GM18907 (cell line): ENCODE results near the gene KCNMA1.

Experiments used
- ATAC-seq: cut with Tn5 transposase; IDR thresholded peaks from one replicate; pipeline ENCODE4 v1.9.1; 2021; ENCODE audit warnings: mild to moderate bottlenecking, moderate library complexity; ENCODE audit not compliant: unreplicated experiment

Gene KCNMA1

DNA sequence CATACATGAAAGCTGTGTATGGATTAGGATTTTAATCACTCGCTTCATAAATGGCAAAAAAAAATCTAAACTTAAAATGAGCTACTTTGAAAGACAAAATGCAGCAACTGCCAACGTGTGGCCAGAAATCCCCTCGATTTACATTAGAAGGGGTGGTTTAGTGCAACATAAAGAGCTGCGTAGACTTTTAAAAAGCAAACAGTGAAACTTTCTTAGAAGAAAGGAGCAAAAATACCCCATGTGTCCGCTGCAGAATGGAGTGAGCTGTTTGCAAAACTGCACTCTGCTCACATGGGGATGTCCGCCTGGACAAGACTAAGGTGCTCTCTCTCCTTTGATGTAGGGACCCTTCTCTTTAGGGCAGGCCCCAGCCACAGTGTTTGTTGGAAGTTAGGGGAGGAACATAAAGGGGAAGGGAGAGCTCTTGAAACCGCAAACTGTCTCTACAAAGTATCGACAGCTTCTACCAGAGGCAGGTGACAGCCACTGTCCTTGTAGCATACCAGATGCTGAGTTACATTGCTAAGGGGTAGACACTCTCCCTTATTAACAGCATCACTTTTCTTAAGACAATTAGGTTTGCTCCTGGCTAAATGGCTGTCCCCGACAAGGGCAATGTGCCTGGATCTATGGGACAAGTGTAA, 528.1 kb downstream of the KCNMA1 start:
- no peak for ATAC-seq

DNA sequence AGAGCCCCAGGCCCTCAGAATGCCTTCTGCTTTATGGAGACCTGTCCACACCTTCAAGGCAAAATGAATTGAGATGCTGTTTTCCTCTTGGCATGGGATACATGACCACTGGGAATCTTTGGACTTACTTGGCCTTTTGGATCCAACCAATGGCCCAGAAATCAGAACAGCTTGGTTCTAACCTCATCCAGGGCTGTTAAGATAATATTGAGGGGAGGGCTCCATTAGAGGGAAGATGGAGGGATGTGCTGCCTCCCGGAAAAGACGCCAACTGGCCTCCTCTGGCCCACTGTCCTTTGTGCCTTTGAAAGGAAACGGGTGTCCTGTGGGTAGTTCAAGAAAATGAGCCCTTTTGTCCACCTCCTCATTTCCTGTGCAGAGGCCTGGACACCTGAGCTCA, 530.9 kb downstream of the KCNMA1 start:
- ATAC-seq = no peak

DNA sequence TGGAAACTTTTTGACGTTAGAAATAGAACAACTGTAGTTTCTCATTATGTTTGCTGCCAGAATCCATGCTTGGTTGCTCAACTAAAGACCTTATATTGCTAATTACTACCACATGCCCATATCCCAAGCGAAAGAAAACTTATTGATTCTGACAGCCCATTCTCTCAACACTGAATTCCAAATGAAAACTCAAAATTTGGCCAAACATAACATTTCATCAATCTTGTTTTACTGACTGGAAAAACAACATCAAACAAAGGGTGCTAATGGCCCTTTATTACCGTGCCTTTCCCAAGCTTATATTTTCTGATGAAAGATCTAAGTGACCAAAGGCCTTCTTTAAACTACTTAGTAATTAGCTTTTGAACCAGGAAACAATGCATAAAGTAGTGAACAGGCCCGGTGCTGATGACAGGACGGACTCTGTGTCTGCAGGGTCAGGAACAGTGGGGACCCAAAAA, 531.8 kb downstream of the KCNMA1 start:
- ATAC-seq = no peak

GRCh38 chr10:77104459-77104980, 533.1 kb downstream of the KCNMA1 start:
- ATAC-seq = no peak

- no peak for ATAC-seq
These were observed 534.4 kb downstream of the KCNMA1 start for GRCh38 chr10:77103213-77103612.

GRCh38 chr10:77101341-77101740, 536.3 kb downstream of the KCNMA1 start:
- ATAC-seq = no peak

- ATAC-seq = no peak
These were observed 538.5 kb downstream of the KCNMA1 start for GRCh38 chr10:77099136-77099535.

DNA sequence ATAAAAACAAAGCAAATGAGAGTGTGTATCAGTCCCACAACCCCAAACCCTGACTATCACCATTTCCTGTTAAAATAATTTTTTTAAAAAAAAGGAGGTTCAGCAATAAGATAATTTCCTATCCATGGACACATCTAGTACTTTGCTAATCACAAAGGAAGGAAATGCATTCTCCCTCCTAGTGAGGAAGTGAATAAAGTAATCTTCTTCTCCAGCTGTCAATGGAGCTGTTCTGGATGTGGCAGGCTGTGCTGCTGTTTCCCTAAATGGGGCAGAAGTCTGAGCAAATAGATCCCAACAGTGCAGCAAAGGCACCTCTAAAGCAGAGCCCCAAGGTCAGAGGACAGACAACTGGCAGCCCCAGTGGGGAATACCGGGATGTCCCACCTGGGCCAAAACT, 540.0 kb downstream of the KCNMA1 start:
- ATAC-seq = no peak

- ATAC-seq = no peak
These were observed 544.5 kb downstream of the KCNMA1 start for GRCh38 chr10:77093126-77093525.

DNA sequence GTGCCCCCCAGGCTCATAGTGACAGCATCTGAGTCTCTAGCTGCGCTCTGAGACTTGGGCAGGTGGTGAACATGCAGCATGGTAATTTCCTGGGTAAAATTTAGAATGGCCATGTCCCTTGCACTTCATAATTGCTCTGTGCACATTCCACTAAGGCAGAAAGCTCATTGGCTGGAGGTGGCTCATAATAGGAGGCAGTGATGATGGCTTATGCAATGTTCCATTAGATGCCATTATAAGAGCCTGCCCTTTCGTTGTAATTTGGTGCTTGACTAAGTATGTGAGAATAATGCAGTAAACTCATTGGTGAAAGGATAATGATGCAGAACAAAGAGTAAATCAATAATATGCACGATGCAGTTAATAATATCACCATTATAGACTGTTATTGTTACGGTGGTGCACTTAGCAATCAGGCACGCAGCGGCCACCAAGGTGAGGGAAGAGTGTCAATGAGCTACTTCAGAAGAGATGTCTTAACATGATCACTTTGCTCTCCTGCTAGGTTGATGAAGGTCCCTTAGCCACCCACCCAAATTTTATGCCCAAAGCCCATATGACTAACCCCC, 545.9 kb downstream of the KCNMA1 start:
- ATAC-seq = no peak

GRCh38 chr10:77090381-77091356, 546.9 kb downstream of the KCNMA1 start:
- no peak for ATAC-seq

DNA sequence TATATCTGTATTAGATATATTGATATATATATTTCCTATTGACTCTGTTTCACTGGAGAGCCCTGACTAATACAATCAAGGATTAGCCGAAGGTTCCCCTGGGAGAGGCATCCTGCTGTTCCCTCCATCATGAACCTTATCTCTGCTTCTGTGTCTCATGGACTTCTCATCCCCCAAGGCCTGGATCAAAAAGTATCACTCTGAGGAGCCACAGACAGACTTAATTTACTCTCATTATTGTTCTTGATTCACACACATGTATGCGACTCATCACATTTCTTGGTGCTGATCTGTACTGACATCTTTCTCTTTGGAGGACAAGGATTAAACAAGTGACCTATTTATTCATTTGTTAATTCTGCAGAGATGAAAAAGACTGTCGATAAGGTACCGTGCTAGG, 550.2 kb downstream of the KCNMA1 start:
- no peak for ATAC-seq

- no peak for ATAC-seq
These were observed 551.5 kb downstream of the KCNMA1 start for GRCh38 chr10:77086081-77086480.

DNA sequence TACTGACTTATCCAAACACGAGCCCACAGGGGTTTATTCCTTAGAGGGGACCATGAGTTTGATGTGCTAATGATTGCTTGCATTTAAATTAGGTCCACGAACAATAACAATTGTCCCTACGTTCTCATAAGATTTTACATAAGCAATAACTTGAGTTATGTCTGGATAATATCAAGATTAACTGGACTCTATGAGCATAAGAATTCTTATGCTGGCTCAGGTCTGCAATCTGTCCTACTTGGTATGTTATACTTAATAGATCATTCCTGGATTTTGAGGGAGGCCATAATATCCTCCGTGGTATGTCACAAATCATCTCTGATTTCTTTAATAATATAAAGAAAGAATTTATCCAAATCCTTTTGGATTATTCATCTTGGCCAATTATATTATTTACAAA, 552.3 kb downstream of the KCNMA1 start:
- no peak for ATAC-seq

DNA sequence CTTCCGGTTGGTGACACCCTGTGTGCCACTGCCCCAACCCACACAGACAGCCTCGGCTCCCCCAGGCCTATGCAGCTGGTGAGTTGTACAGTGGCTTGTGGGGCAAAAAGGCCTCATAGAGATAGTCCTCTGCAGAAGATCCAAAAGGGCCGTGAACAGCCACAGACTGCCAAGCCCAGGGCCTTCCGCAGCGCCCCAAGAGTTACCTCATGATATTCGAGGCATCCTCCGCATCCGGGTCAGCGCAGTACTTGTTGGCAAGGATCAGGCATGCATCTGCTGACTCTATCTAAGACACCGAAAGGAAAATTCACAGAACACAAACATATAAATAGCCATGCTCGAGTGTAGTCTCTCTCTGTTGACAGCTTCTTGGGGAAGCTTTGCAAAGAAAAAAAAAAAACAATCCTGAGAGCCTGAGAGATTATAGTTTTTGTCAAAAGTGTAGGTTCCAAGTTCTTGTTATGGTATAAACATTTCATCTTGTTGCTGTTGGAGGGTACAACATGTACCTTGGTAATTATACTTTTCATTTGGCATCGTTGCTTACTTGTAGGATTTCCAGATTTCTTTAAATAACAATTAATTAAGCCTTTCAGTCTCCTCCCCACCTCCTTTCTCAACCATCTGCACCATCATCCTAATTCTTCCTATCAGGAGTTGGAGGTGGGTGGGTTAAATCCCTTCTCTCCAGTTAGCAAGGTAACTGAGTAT, 553.0 kb downstream of the KCNMA1 start:
- no peak for ATAC-seq

GRCh38 chr10:77082601-77083252, 554.9 kb downstream of the KCNMA1 start:
- ATAC-seq = no peak

- no peak for ATAC-seq
These were observed 556.1 kb downstream of the KCNMA1 start for GRCh38 chr10:77081481-77081891.

DNA sequence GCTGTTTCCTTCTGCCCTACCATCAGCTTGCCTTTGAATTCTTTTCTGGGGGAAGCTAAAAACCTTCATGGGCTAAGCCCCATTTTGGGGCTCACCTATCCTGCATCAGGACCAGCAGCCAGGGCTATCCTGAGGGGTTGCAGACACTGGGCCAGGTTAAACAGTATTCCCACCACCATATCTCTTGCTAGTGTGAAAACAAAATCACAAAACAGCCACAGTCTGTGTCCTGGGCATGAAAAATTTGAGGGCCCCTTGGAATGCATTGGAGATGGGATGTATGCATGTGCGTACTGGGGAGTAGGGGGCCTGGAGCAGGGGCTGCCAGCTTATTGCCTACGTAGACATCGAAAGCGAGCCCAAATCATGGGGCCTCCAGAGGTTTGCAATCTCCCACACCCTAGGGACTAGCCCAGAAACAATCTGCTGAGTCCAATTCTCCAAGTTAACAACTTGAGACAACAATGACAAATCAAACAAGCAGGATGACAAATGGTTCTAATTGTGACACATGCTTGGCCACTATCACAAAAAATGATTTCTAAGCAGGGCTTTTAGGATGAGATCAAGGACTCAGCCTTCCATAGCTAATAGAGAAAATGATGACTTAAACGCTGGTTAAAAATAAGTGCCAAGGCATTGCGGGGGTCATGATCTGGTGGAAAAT, 557.1 kb downstream of the KCNMA1 start:
- no peak for ATAC-seq

- no peak for ATAC-seq
These were observed 557.9 kb downstream of the KCNMA1 start for GRCh38 chr10:77079592-77080300.
